Limb (tissue), 2 donors: Measurements from ENCODE around the gene TFG.

Experiments used
- DNase-seq, 2 donors: peaks; one replicate each; pipeline ENCODE4 v3.0.0-alpha.2; 2016; ENCODE audit errors: extremely low spot score in 2 of 2

TFG gene

DNA sequence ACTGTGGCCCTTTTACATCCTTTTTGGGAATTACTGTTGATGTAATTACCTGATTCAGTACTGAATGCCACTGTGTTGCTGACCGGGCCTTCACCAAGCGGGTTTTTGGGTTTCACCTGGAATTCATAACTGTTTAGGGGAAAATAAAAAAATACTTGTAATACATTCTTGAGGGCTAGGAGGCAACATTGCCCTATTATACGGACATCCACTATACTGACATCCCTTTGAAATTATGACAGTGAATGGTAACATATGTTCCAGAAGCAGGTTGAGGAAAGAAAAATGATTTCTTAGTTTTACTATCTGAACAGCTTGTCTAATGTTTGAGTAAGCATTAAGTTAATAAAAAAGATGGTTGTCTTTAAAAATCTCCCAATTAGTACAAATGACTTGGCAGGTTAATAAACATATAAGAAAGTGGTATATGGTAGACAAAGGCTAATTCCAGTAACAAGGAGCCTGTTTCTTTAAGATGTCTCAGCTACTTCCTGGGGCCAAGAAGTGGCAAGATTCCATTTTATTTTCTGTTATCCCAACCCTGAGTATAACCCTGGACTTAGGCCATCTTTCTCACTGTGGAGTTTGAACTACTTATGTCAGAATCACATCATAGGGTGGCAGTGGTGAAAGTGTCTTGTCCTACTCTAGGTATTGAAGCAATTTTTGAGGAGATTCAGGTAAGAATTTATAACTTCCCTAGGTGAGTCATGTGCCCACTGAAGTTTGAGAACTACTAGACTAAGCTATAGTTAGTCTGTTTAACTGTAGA lies 45.5 kb downstream of the TFG start:
- no peak for DNase-seq

DNA sequence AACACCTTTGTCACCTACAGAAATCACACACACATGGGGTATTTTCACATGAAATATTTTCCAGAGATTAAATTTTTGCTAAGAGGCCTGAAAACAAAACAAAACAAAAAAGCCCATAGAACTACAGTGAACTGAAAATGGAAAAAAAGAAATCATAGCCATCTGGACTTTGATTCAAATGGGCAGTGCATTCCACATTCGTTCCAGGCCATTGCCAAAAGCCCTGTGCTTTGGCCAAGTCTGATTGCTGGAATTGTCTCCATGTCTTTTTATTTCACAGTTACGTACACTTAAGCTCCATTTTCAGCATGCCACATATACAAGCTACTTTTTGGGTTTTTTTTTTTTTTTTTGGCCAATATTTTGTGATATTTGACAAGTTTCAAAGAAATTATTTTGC lies 47.1 kb downstream of the TFG start:
- peak in 1 of 2 donors; percentile 36 for DNase-seq

GRCh38 chr3:100759159-100759558 lies 49.9 kb downstream of the TFG start:
- DNase-seq: no peak

GRCh38 chr3:100759950-100760349 lies 50.7 kb downstream of the TFG start:
- peak in 1 of 2 donors; percentile 45 for DNase-seq

DNA sequence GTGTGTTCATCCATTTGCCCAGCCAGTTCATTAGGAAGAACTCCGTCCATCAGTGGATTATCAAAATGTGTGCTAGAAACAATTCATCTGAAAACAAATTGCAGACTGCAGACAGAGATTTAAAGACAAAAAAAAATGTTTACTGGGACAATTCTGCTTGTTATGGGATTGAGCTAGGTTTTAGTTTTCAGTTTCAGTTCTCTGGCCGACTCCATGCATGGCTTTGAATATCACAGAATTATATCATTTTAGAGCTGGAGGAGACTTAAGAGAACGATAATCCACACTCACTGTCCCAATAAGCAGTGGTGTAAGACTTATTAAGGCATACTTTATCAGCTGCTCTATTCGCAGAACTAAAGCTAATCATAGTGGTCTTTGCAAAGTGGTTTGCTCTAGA lies 51.1 kb downstream of the TFG start:
- DNase-seq: peak in 1 of 2 donors; percentile 44

DNA sequence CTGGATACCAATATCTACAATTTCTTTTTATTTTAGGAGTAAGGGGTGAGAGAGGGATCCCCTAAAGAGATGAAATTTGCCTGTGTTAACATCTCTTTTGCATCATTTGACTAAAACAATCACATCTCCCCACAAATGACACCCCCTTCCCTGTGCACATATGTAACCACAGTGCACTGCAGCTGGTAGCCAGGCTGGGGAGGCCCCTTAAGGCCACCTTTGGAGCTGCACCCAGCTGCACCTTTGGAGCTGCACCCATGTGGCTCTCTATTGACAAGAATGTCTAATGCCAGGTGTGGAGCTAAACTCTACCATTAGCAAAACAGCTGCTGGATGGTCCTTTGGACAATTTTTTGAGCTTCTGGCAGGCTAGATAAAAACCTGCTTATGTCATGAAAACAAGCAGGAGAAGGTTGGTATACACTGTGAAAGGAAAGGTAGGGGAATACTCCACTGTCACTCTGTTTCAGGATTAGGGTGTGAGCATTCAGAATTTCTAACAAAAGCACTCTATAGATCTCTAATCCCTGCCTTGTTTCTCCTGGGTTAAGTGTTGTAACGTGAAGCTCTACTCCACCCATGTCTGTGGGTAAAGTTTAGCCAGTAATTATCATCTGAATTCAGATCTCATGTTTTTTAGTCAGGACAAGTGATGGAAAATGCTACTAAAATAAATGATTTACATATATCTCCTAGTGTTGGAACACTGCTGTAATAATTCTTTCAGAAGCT lies 52.1 kb downstream of the TFG start:
- no peak for DNase-seq

GRCh38 chr3:100761951-100762350 lies 52.7 kb downstream of the TFG start:
- DNase-seq: no peak

- DNase-seq: no peak
These were observed 56.2 kb downstream of the TFG start for GRCh38 chr3:100765437-100765975.

GRCh38 chr3:100766069-100766468 lies 56.8 kb downstream of the TFG start:
- DNase-seq: no peak

- no peak for DNase-seq
These were observed 60.4 kb downstream of the TFG start for GRCh38 chr3:100769693-100770092.

GRCh38 chr3:100775226-100775625 lies 65.9 kb downstream of the TFG start:
- DNase-seq: no peak

DNA sequence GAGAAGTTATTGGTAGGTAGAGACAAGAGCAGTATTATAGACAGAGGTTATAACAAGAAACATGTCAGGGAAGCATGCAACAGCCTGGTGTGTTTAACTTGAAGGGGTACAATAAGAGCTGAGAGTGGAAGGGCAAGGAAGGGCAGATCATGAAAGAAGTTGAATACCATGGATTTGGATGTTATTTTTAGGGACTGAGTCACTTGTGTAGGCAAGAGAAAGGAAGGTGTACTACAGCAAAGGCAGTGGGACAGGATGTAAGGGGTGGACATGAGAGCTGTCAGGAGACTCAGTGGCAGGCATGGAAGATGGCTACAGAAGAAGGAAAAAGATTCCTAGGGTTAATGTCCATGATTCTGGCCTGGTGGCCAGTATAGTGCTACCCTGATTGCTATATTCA lies 66.4 kb downstream of the TFG start:
- no peak for DNase-seq

DNA sequence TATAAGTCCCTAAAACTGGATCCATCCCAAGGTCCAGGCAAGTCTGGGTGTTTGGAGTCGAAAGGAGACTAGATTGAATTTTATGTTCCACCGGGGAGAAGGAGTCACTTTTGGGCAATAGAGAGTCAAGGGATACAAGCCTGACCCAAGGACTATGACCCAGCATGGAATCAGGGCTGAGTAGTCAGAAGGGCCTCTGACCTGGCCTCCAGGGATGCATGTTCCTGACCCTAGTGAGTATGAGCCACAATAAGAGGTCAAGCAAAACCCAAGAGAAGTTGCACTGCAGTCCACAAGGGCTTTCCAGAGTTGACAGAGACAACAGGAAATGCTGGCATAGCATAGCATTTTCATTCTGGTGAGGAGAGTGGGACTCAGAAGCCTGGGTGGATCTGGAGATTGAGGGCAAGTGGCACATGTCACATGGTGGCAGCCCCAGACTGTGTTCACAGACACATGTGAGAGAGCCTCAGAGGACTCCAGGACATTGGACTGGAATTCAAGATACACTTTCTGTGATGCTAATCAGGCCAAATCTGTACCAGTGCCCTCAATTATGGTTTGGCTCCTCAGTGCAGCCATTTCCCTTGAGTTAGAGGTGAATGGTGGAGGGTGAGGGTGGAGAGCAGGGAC lies 66.9 kb downstream of the TFG start:
- DNase-seq: no peak

GRCh38 chr3:100776746-100777145 lies 67.5 kb downstream of the TFG start:
- DNase-seq: no peak

DNA sequence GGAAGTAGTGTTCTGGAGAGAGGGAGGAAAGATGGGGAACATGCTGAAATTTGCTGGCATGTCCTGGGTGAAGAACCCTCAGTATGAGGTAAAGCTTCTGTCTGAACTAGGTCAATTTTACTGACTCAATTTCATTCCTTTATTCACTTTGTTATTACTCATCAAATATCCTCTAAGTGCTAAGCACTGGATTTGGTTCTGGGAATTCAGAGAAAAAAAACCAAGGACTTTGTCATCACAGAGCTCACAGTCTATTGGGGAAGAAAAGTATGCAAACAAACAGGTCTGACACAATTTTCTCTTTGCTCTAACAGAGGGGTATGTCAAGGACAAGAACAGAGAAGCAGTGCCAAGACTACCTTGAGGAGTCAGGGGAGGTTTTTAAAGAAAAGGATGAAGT lies 68.0 kb downstream of the TFG start:
- no peak for DNase-seq

- DNase-seq: no peak
These were observed 70.2 kb downstream of the TFG start for GRCh38 chr3:100779480-100779879.

DNA sequence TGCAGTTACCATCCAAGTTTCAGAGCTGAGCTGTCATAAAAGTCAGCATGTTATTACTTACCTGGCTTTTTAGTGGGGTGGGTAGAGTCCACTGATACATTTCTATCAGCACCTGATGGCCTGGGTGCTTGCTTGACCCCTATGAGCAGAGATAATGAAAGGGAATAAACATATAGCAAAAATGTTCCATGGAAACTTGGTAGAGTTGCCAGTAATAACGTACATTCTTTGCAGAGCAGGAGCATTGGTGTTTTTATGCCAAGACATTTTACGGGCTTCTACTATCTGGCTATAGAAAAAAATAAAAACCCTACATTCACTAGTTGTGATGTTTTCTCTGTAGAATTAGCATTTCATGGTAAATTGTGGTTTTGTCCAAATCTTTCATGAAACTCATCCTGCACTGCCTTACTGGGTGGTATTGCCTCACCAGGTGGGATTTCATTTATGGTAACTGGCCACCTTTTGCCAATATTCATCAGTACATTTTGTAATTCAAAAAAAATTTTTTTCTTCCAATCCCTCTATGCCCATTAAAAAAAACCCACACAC lies 70.9 kb downstream of the TFG start:
- no peak for DNase-seq

DNA sequence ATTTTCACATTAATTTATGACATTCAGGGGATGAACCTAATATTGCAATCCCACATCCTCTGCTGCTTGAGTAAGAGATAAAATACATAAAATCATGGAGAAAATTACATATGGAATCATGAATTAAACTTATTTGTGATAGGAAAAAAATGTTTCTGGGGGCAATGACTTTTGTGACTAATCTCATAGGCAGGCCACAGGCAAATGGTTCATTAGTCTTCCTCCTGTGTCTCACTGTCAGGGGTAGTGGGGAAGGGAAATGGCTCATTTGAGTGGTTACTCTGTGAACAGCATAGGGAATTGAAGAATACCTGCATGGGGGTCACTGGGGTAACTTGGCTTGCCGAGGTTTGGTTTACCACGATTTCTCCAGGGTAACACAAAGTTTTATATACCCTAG lies 72.0 kb downstream of the TFG start:
- no peak for DNase-seq

DNA sequence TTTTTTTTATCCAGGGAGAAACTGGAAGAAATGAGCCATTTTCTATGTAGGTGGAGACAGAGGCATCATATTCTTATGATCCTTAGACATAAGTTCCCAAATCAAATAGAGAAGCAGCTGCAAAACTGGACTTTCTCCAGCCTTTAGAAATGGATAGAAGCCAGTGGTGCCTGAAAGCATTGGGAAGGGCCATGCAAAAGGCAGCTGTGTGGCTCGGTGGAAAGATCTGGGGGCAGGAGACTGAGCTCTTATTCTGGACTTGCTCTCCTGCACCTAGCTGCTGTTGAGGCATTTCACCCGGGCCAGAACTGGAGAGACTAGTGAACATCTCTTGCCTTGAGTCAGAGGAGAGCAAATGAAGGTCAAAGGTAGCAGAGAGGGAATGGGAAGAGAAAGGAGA lies 73.1 kb downstream of the TFG start:
- DNase-seq: peak in 1 of 2 donors; percentile 65

DNA sequence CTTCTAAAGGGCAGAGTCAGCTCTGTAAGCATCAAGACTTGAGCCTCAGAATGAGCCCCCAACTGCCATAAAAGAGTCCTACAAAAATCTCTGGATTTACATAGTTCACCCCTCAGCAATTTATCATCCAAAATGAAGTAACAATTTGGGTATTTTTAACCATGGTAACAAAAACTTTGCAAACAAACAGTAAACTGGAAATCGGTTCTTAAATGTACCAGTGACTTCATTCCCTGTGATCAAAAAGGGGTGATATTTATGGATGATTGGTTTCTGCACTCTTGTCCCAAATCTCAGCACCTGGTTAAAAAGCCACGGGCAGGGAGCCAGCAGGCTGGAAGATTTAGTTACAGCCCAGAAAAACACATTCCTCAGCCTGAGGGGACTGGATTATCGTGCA lies 73.6 kb downstream of the TFG start:
- peak; percentile 62 to 71 for DNase-seq

DNA sequence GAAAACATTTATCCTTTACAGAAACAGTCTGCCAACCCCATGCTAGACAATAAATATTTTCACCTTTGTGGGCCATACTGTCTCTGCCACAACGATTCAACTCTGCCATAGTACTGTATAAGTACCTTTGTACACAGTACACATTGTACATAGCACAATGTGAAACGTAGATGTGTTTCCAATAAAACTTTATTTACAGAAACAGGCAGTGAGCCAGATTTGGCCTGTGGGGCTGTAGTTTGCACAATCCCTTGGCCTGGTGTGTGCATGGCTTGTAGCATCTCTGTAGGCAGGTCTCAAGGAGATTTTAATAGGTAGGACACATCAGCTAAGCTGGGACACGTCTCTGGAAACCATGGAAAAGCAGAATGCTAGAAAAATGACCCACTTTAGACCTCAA lies 74.3 kb downstream of the TFG start:
- DNase-seq: no peak

GRCh38 chr3:100789579-100789978 lies 80.3 kb downstream of the TFG start:
- DNase-seq: no peak
